ENCODE measurements around the gene SMOC2. TPM values are rescaled to one million over a fixed set of nuclear protein-coding genes. Genes with fewer than 3 reads are reported as not detected.

The SMOC2 gene
- total and polyA plus RNA-seq, 2 donors (not counting 1 experiment from before 2014, with no cell fraction given) = 0.37 TPM; not detected in 1

- intact Hi-C loops (cut with micrococcal nuclease) = no loop called here
- H3K27me3 Mint-ChIP-seq = no peaks in the 10 kb centered on the region
These were observed 25.6 kb upstream of the SMOC2 start for GRCh38 chr6:168415098-168415992.

GRCh38 chr6:168415993-168416530, 24.9 kb upstream of the SMOC2 start:
- H3K4me3 Mint-ChIP-seq = no peak overlapping the region
- intact Hi-C loops (cut with micrococcal nuclease) = no loop called here
- Histone ChIP-seq H4K20me1 (ENCODE audit: control insufficient read depth, insufficient read depth, low read length, poor library complexity, severe bottlenecking) (no peaks in the 10 kb centered on the region), H3K9ac (ENCODE audit: low read length) (no peak overlapping the region), H3K4me1 (ENCODE audit: control insufficient read depth in 2 of 2, insufficient read depth in 2 of 2, low read length in 2 of 2) (no peaks in the 10 kb centered on the region), H2AFZ (ENCODE audit: insufficient read depth, low read depth, low read length, poor library complexity, severe bottlenecking) (no peak overlapping the region), H3K4me2 (replicated peaks; ENCODE audit: low read depth, low read length, poor library complexity, severe bottlenecking) (no peak overlapping the region), H3K9me3 (ENCODE audit: control extremely low read depth in 1 of 3, control insufficient read depth in 2 of 3, insufficient read depth in 1 of 3, low read length in 2 of 3) (peaks cover 0 to 35% (median 0%) of the 10 kb centered on the region in 3 donors), H3K4me3 (ENCODE audit: control extremely low read depth in 1 of 5, extremely low read depth in 1 of 5, insufficient read depth in 1 of 5, low read depth in 2 of 5, low read length in 4 of 5) (no peak overlapping the region), H3K27ac (ENCODE audit: low read length in 2 of 2) (no peak overlapping the region), H3K79me2 (ENCODE audit: control insufficient read depth, insufficient read depth, low read length) (no peaks in the 10 kb centered on the region), H3K27me3 (replicated peaks in 1 of 4; ENCODE audit: control extremely low read depth in 1 of 4, control insufficient read depth in 3 of 4, insufficient read depth in 4 of 4, low read length in 3 of 4) (no peaks in the 10 kb centered on the region), H3K36me3 (replicated peaks in 1 of 2; ENCODE audit: control extremely low read depth in 1 of 2, control insufficient read depth in 1 of 2, extremely low read depth in 1 of 2, insufficient read depth in 2 of 2, low read length in 1 of 2) (no peaks in the 10 kb centered on the region)
- TF ChIP-seq CTCF (IDR thresholded peaks at IDR 0.05) = no peak
- no peak for TF ChIP-seq EZH2 (IDR thresholded peaks at IDR 0.05; ENCODE audit: borderline replicate concordance, insufficient read depth, low read depth, low read length, poor library complexity, severe bottlenecking)
- ChIA-PET POLR2A (no interaction called here), CTCF (no interaction called here)
- WGBS (ENCODE audit: insufficient coverage) = 87% methylated on average over 14 of the region's 15 CpGs
- ATAC-seq (ENCODE audit: low read depth) (no peak), DNase-seq (no peak)
- H3K9me3 Mint-ChIP-seq (ENCODE audit: insufficient read depth) = no peaks in the 10 kb centered on the region
- H3K27ac Mint-ChIP-seq = no peak overlapping the region
- no peaks in the 10 kb centered on the region for H3K27me3 Mint-ChIP-seq
- H3K4me1 Mint-ChIP-seq = no peaks in the 10 kb centered on the region

More at GRCh38 chr6:168415098-168415992, 25.6 kb upstream of the SMOC2 start:
- Histone ChIP-seq H3K79me2 (ENCODE audit: control insufficient read depth, insufficient read depth, low read length) (no peaks in the 10 kb centered on the region), H3K9ac (ENCODE audit: low read length) (no peak overlapping the region), H2AFZ (ENCODE audit: insufficient read depth, low read depth, low read length, poor library complexity, severe bottlenecking) (no peak overlapping the region), H3K27me3 (replicated peaks in 1 of 4; ENCODE audit: control extremely low read depth in 1 of 4, control insufficient read depth in 3 of 4, insufficient read depth in 4 of 4, low read length in 3 of 4) (no peaks in the 10 kb centered on the region), H3K4me3 (ENCODE audit: control extremely low read depth in 1 of 5, extremely low read depth in 1 of 5, insufficient read depth in 1 of 5, low read depth in 2 of 5, low read length in 4 of 5) (no peak overlapping the region), H4K20me1 (ENCODE audit: control insufficient read depth, insufficient read depth, low read length, poor library complexity, severe bottlenecking) (no peaks in the 10 kb centered on the region), H3K4me2 (replicated peaks; ENCODE audit: low read depth, low read length, poor library complexity, severe bottlenecking) (no peak overlapping the region), H3K4me1 (ENCODE audit: control insufficient read depth in 2 of 2, insufficient read depth in 2 of 2, low read length in 2 of 2) (no peaks in the 10 kb centered on the region), H3K9me3 (ENCODE audit: control extremely low read depth in 1 of 3, control insufficient read depth in 2 of 3, insufficient read depth in 1 of 3, low read length in 2 of 3) (peaks cover 0 to 37% (median 0%) of the 10 kb centered on the region in 3 donors), H3K27ac (ENCODE audit: low read length in 2 of 2) (no peak overlapping the region), H3K36me3 (replicated peaks in 1 of 2; ENCODE audit: control extremely low read depth in 1 of 2, control insufficient read depth in 1 of 2, extremely low read depth in 1 of 2, insufficient read depth in 2 of 2, low read length in 1 of 2) (no peaks in the 10 kb centered on the region)
- H3K4me3 Mint-ChIP-seq = no peak overlapping the region
- ATAC-seq (ENCODE audit: low read depth) (no peak), DNase-seq (no peak)
- TF ChIP-seq EZH2 (IDR thresholded peaks at IDR 0.05; ENCODE audit: borderline replicate concordance, insufficient read depth, low read depth, low read length, poor library complexity, severe bottlenecking) = no peak
- H3K27ac Mint-ChIP-seq = no peak overlapping the region
- no peaks in the 10 kb centered on the region for H3K4me1 Mint-ChIP-seq
- ChIA-PET POLR2A (no interaction called here), CTCF (no interaction called here)
- H3K9me3 Mint-ChIP-seq (ENCODE audit: insufficient read depth) = no peaks in the 10 kb centered on the region
- 85% methylated on average over 24 of the region's 26 CpGs for WGBS (ENCODE audit: insufficient coverage)

Data from B cell (primary cell).